ENCODE results near the gene FOXB1.

The FOXB1 gene

GRCh38 chr15:59991834-59992233, 12.3 kb upstream of the FOXB1 start:
- Histone ChIP-seq H3K4me3 (replicated peaks; ENCODE audit: low read depth, low read length) (no peak overlapping the region), H3K36me3 (ENCODE audit: control insufficient read depth, insufficient read depth, low read length) (no peaks in the 10 kb centered on the region), H3K27me3 (replicated peaks; ENCODE audit: control insufficient read depth, insufficient read depth, low read length) (peaks cover 8% of the 10 kb centered on the region)
- DNase-seq (ENCODE audit: extremely low read depth, insufficient read length) = no peak
- TF ChIP-seq CTCF (IDR thresholded peaks at IDR 0.05; ENCODE audit: insufficient read depth, low read length, poor library complexity, severe bottlenecking) = no peak

GRCh38 chr15:59993041-59993750, 10.9 kb upstream of the FOXB1 start:
- Histone ChIP-seq H3K27me3 (replicated peaks; ENCODE audit: control insufficient read depth, insufficient read depth, low read length) (peaks cover 8% of the 10 kb centered on the region), H3K36me3 (ENCODE audit: control insufficient read depth, insufficient read depth, low read length) (no peaks in the 10 kb centered on the region), H3K4me3 (replicated peaks; ENCODE audit: low read depth, low read length) (no peak overlapping the region)
- TF ChIP-seq CTCF (IDR thresholded peaks at IDR 0.05; ENCODE audit: insufficient read depth, low read length, poor library complexity, severe bottlenecking) = no peak
- DNase-seq (ENCODE audit: extremely low read depth, insufficient read length) = no peak

GRCh38 chr15:59993950-59994401, 10.1 kb upstream of the FOXB1 start:
- no peak for DNase-seq (ENCODE audit: extremely low read depth, insufficient read length)
- peaks cover 8% of the 10 kb centered on the region for H3K27me3 ChIP-seq (replicated peaks; ENCODE audit: control insufficient read depth, insufficient read depth, low read length)
- peak; percentile 14 for TF ChIP-seq CTCF (IDR thresholded peaks at IDR 0.05; ENCODE audit: insufficient read depth, low read length, poor library complexity, severe bottlenecking)
- no peak overlapping the region for H3K4me3 ChIP-seq (replicated peaks; ENCODE audit: low read depth, low read length)
- H3K36me3 ChIP-seq (ENCODE audit: control insufficient read depth, insufficient read depth, low read length) = no peaks in the 10 kb centered on the region

- Histone ChIP-seq H3K27me3 (replicated peaks; ENCODE audit: control insufficient read depth, insufficient read depth, low read length) (peaks cover 8% of the 10 kb centered on the region), H3K36me3 (ENCODE audit: control insufficient read depth, insufficient read depth, low read length) (no peaks in the 10 kb centered on the region), H3K4me3 (replicated peaks; ENCODE audit: low read depth, low read length) (no peak overlapping the region)
- TF ChIP-seq CTCF (IDR thresholded peaks at IDR 0.05; ENCODE audit: insufficient read depth, low read length, poor library complexity, severe bottlenecking) = no peak
- DNase-seq (ENCODE audit: extremely low read depth, insufficient read length) = no peak
Observed at GRCh38 chr15:59994526-59994887, 9.6 kb upstream of the FOXB1 start.

- Histone ChIP-seq H3K4me3 (replicated peaks; ENCODE audit: low read depth, low read length) (no peak overlapping the region), H3K36me3 (ENCODE audit: control insufficient read depth, insufficient read depth, low read length) (no peaks in the 10 kb centered on the region), H3K27me3 (replicated peaks; ENCODE audit: control insufficient read depth, insufficient read depth, low read length) (peaks cover 8% of the 10 kb centered on the region)
- DNase-seq (ENCODE audit: extremely low read depth, insufficient read length) = no peak
- no peak for TF ChIP-seq CTCF (IDR thresholded peaks at IDR 0.05; ENCODE audit: insufficient read depth, low read length, poor library complexity, severe bottlenecking)
Observed at GRCh38 chr15:59994888-59995557, 9.1 kb upstream of the FOXB1 start.

Measured in GM06990 (cell line).